CD4-positive, alpha-beta memory T cell (primary cell): ENCODE data around the gene CCZ1. TPM values are rescaled to one million over a fixed set of nuclear protein-coding genes. Genes with fewer than 3 reads are reported as not detected.
"Not testable (repeated sequence)": the region's sequence is repeated elsewhere in the genome, so short reads cannot be mapped to it uniquely, and the experiment has no call there.

Experiments
- CTCF ChIA-PET: fragments of 350-600 bp; sonication (Branson Sonifier 250); formaldehyde crosslinking; loops from one replicate; lab custom pipeline; 2021; ENCODE audit warnings: inconsistent platforms; ENCODE audit not compliant: partially characterized antibody; lab: Charles Lee
- POLR2A ChIA-PET: fragments of 350-600 bp; sonication (Branson Sonifier 250); formaldehyde crosslinking; loops from one replicate; lab custom pipeline; 2021; ENCODE audit not compliant: partially characterized antibody; lab: Charles Lee
- DNase-seq, 5 donors: peaks; one replicate each; pipeline versions ENCODE4 v3.0.0 to v3.0.0-alpha.2; 2020 to 2022; ENCODE audit warnings: mixed read lengths in 1 of 5
- H3K27ac ChIP-seq: one replicate; pipeline ENCODE4 v1.7.0; 2013; ENCODE audit warnings: low read depth, low read length
- H3K27me3 ChIP-seq: 2 replicates; pipeline ENCODE4 v1.7.0; 2013; ENCODE audit warnings: mild to moderate bottlenecking, low read length, moderate library complexity; ENCODE audit not compliant: insufficient read depth
- H3K36me3 ChIP-seq: 2 replicates; pipeline ENCODE4 v1.7.0; 2013; ENCODE audit warnings: mild to moderate bottlenecking, low read length, moderate library complexity; ENCODE audit not compliant: insufficient read depth
- H3K4me1 ChIP-seq: 2 replicates; pipeline ENCODE4 v1.7.0; 2013; ENCODE audit warnings: mild to moderate bottlenecking, low read length, moderate library complexity; ENCODE audit not compliant: insufficient read depth
- H3K4me3 ChIP-seq, 2 donors: one replicate each; pipeline ENCODE4 v1.7.0; 2013; ENCODE audit warnings: low read length in 2 of 2, mild to moderate bottlenecking in 1 of 2
- H3K9me3 ChIP-seq, 2 donors: one replicate each; pipeline ENCODE4 v1.7.0; 2013; ENCODE audit warnings: low read length in 2 of 2, control low read depth in 1 of 2; ENCODE audit not compliant: control insufficient read depth in 1 of 2
- H3K27ac Mint-ChIP-seq, 7 donors: one replicate each; pipeline ENCODE4 v1.8.0; 2020 to 2021; ENCODE audit warnings: mixed read lengths in 7 of 7, mild to moderate bottlenecking in 6 of 7, inconsistent platforms in 3 of 7, moderate library complexity in 3 of 7
- H3K27me3 Mint-ChIP-seq, 2 donors: one replicate each; pipeline ENCODE4 v1.8.0; 2020 to 2021; ENCODE audit warnings: mixed read lengths in 2 of 2
- H3K36me3 Mint-ChIP-seq, 2 donors: one replicate each; pipeline ENCODE4 v1.8.0; 2020 to 2021; ENCODE audit warnings: mixed read lengths in 2 of 2, inconsistent platforms in 1 of 2, mild to moderate bottlenecking in 1 of 2
- H3K4me1 Mint-ChIP-seq, 4 donors: one replicate each; pipeline ENCODE4 v1.8.0; 2020 to 2021; ENCODE audit warnings: mixed read lengths in 4 of 4, mild to moderate bottlenecking in 1 of 4
- H3K4me3 Mint-ChIP-seq, 8 donors: one replicate each; pipeline ENCODE4 v1.8.0; 2020 to 2021; ENCODE audit warnings: mixed read lengths in 8 of 8, mild to moderate bottlenecking in 7 of 8, moderate library complexity in 6 of 8, inconsistent platforms in 3 of 8
- H3K9me3 Mint-ChIP-seq, 8 donors: one replicate each; pipeline ENCODE4 v1.8.0; 2020 to 2021; ENCODE audit warnings: mixed read lengths in 8 of 8, mild to moderate bottlenecking in 5 of 8, inconsistent platforms in 3 of 8, moderate library complexity in 1 of 8
- intact Hi-C: fragments of 100-400 bp; cut with micrococcal nuclease; formaldehyde crosslinking; loops from one replicate; pipeline ENCODE4 v1.15.1; 2023
- polyA plus RNA-seq, 2 donors: library from polyadenylated mRNA; unstranded; fragments of 300-500 nt; fragmentation: Illumina TruSeq; gene quantifications; one replicate each; pipeline ENCODE4 v1.2.3, GENCODE V29; 2021
- total RNA-seq, 2 experiments: library from RNA; stranded (reverse); gene quantifications; one replicate each; pipeline ENCODE4 v1.2.3, GENCODE V29; 2021

CCZ1 gene
- total and polyA plus RNA-seq, 4 experiments from 2014 or later = 46.8 to 78.0 (median 65.1) TPM

DNA sequence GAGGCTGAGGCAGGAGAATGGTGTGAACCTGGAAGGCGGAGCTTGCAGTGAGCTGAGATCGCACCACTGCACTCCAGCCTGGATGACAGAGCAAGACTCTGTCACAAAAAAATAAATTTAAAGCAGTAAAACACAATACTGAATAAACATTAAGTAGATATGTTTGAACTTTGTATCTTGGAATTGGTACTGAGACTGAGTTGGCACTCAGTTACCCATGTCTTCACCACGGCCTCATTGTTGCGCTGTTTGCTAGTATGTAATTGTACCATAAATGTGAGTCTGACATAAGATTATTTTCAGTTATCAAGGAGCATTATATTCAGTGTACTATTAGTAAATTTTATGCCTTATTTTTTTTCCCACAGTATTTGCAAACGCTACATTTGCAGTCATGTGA lies 6.2 kb downstream of the CCZ1 start:
- H3K4me3 ChIP-seq, H3K9me3 ChIP-seq, H3K4me1 ChIP-seq, H3K27me3 Mint-ChIP-seq, H3K9me3 Mint-ChIP-seq, H3K27ac ChIP-seq, H3K4me1 Mint-ChIP-seq, H3K36me3 ChIP-seq, intact Hi-C loops, H3K27me3 ChIP-seq, H3K4me3 Mint-ChIP-seq, POLR2A ChIA-PET, H3K27ac Mint-ChIP-seq, CTCF ChIA-PET, DNase-seq: not testable (repeated sequence)
- peaks cover 9 to 33% of the 10 kb centered on the region in 2 donors for H3K36me3 Mint-ChIP-seq

DNA sequence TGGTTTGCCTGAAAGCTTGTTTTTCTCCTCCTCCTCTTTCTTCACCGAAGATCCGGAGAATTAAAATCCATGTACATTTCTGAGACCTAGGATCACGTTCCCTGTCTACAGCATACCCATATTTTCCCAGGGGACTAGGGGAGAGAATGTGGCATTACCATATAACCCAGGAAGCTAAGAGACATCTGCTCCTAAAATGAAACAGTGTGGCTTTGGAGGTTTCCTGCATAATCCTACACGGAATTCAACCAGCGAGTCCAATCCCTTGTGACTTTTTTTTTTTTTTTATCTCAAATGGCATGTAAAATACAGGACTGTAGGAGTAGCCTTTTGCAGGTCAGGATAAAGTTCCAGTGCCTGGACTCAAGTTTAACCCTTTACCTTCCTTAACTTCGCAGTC lies 10.3 kb downstream of the CCZ1 start:
- H3K27ac ChIP-seq, H3K4me1 ChIP-seq, H3K4me3 Mint-ChIP-seq, DNase-seq, H3K4me1 Mint-ChIP-seq, H3K27me3 Mint-ChIP-seq, H3K36me3 ChIP-seq, H3K4me3 ChIP-seq, intact Hi-C loops, H3K9me3 ChIP-seq, H3K27me3 ChIP-seq, CTCF ChIA-PET, H3K27ac Mint-ChIP-seq, H3K9me3 Mint-ChIP-seq: not testable (repeated sequence)
- POLR2A ChIA-PET = interaction anchor here (0.6 kb wide), 1 partner anchor 51 kb away, joined by 4 read pairs; no protein-coding TSS in a partner anchor
- peaks cover 12 to 36% of the 10 kb centered on the region in 2 donors for H3K36me3 Mint-ChIP-seq

DNA sequence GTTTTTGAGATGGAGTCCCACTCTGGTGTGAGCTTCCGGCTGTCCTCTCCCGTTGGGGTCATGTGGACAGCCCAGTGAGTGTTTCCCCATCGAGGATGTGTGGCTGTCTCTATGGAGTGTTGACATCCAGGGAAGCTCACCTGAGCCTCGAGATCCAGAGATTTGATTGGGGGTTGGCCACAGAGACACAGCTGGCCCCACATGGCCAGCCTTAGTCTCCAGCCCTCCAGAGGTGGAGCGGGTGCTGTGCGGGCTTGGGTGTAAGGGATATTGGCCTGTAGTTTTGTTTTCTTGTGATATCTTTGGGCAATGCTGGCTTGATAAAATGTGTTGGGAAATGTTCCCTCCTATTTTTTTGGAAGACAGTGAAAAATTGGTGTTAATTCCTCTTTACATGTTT lies 18.0 kb downstream of the CCZ1 start:
- CTCF ChIA-PET = not testable (repeated sequence)

DNA sequence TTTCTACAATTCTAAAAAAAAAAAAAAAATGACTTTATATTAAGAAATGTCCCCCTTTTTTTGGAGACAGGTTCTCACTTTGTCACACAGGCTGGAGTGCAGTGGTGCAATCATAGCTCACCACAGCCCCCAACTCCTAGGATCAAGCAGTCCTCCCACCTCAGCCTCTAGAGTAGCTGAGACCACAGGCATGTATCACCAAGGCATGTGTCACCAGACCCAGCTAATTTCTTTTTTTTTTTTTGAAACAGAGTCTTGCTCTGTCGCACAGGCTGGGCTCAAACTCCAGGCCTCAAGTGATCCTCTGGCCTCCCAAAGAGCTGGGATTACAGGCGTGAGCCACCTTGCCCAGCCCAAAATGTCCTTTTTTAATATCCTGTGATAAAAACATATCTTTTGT lies 25.6 kb downstream of the CCZ1 start:
- H3K36me3 Mint-ChIP-seq, H3K4me1 Mint-ChIP-seq, H3K27ac Mint-ChIP-seq, POLR2A ChIA-PET, H3K4me3 Mint-ChIP-seq, H3K9me3 Mint-ChIP-seq, H3K27me3 Mint-ChIP-seq, H3K36me3 ChIP-seq, intact Hi-C loops, H3K4me1 ChIP-seq, H3K27me3 ChIP-seq, H3K9me3 ChIP-seq, CTCF ChIA-PET, DNase-seq, H3K27ac ChIP-seq, H3K4me3 ChIP-seq: not testable (repeated sequence)

More for the DNA sequence above, 18.0 kb downstream of the CCZ1 start:
- H3K27me3 ChIP-seq, H3K36me3 ChIP-seq, H3K9me3 Mint-ChIP-seq, H3K4me1 Mint-ChIP-seq, H3K27me3 Mint-ChIP-seq, intact Hi-C loops, H3K4me3 ChIP-seq, H3K27ac Mint-ChIP-seq, H3K4me3 Mint-ChIP-seq, POLR2A ChIA-PET, DNase-seq, H3K4me1 ChIP-seq, H3K27ac ChIP-seq, H3K9me3 ChIP-seq, H3K36me3 Mint-ChIP-seq: not testable (repeated sequence)

DNA sequence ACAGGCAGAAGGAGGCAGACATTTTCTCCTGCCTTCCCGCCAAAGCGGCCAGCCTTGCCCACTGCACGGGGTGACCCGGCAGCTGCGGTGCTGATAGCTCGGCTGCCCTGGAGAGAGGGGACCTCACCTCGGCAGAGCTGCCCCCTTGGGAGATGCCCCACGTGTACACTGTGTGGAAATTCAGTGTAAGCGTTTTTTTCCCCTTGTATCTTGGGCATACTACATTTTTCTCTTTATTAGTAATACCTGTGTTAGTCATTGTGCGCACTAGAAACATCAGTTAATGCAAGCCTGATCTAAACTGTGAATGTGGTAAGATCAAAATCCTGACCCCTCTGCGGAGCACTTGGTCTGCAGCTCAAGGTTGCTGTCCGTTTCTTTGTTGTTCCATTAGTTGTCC lies 26.1 kb downstream of the CCZ1 start:
- H3K27me3 Mint-ChIP-seq, H3K27ac Mint-ChIP-seq: not testable (repeated sequence)

DNA sequence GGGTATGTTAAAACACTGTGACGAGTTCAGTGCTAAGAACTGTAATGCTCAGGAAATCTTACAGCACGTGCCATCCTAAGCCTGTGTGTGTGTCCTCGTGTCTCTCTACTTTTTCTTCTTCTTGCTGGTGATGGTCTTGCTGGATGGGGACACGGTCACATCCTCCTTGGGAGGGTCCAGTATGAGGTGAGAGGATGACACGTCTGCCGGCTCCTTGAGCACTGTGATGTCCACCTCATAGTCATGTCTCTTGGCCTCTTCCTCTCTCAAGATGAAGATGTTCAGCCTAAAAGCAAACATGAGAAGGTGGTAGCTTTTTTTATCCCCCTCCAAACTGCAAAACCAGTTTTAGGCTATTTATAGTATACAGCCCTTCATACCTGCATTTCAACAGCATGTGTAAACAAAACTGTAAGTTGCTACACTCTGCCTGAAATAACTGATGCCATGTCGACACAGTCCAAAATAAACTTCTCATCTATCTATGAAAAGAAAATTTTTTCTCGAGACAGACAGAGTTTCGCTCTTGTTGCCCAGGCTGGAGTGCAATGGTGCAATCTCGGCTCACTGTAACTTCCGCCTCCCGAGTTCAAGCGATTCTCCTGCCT lies 27.8 kb downstream of the CCZ1 start:
- H3K4me3 ChIP-seq, H3K27me3 ChIP-seq, H3K4me3 Mint-ChIP-seq, H3K36me3 Mint-ChIP-seq, H3K4me1 Mint-ChIP-seq, H3K27ac Mint-ChIP-seq, H3K9me3 Mint-ChIP-seq, H3K4me1 ChIP-seq, H3K9me3 ChIP-seq, H3K27ac ChIP-seq, H3K27me3 Mint-ChIP-seq, POLR2A ChIA-PET, intact Hi-C loops, DNase-seq, H3K36me3 ChIP-seq, CTCF ChIA-PET: not testable (repeated sequence)

More for the DNA sequence above, 26.1 kb downstream of the CCZ1 start:
- DNase-seq, H3K9me3 Mint-ChIP-seq, H3K4me3 ChIP-seq, H3K4me1 Mint-ChIP-seq, H3K9me3 ChIP-seq, intact Hi-C loops, CTCF ChIA-PET, POLR2A ChIA-PET, H3K4me1 ChIP-seq, H3K4me3 Mint-ChIP-seq, H3K36me3 Mint-ChIP-seq, H3K27me3 ChIP-seq, H3K27ac ChIP-seq, H3K36me3 ChIP-seq: not testable (repeated sequence)

DNA sequence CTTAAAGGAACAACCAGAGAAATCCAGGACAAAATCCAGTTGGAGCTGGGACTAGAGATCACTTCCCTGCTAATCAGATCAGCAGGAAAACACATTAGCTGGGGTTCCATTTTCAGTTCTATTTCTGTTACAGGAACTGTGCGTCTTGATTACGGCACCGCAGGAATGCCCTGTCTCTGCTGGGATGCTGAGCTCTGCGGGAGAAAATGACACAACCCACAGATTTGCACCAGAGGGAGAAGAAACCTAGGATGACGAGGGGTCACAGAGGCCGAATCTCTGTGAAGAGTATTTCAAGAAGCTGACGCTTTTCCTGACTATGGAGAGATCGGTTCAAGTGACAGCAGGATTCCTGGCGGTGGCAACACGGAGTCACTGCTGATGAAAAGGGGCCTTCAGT lies 31.8 kb downstream of the CCZ1 start:
- H3K4me1 Mint-ChIP-seq, H3K9me3 ChIP-seq, H3K4me3 ChIP-seq, H3K27ac ChIP-seq, intact Hi-C loops, H3K36me3 Mint-ChIP-seq, H3K27me3 Mint-ChIP-seq, H3K9me3 Mint-ChIP-seq, H3K4me1 ChIP-seq, DNase-seq, POLR2A ChIA-PET, H3K27me3 ChIP-seq, H3K4me3 Mint-ChIP-seq, CTCF ChIA-PET, H3K36me3 ChIP-seq, H3K27ac Mint-ChIP-seq: not testable (repeated sequence)

DNA sequence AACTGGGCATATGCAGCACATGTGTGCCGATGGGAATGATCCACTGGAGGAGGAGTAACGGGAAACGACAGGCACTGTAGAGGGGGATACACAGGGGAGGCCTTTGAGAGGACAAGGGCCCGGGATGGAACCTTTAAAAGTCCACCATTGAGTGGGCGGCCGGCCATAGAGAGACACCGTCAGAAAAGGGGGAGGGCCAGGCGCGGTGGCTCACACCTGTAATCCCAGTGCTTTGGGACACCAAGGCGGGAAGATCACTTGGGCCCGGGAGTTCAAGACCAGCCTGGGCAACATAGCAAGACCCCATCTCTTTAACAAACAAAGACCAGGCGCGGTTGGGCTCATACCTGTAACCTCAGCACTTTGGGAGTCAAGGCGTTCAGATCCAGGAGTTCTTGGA lies 32.7 kb downstream of the CCZ1 start:
- H3K27me3 ChIP-seq, H3K27ac ChIP-seq, DNase-seq, H3K27me3 Mint-ChIP-seq, intact Hi-C loops, H3K36me3 Mint-ChIP-seq, H3K4me3 ChIP-seq, H3K4me3 Mint-ChIP-seq, H3K9me3 ChIP-seq, H3K36me3 ChIP-seq, H3K27ac Mint-ChIP-seq, H3K9me3 Mint-ChIP-seq, H3K4me1 Mint-ChIP-seq, CTCF ChIA-PET, POLR2A ChIA-PET, H3K4me1 ChIP-seq: not testable (repeated sequence)
